Endothelial cell of umbilical vein (primary cell): Measurements from ENCODE around the gene APCDD1L.
A peak's percentile ranks its signal among the peaks of the same experiment; 100 is the strongest.

Source experiments
- CTCF ChIP-seq, 2 donors: IDR thresholded peaks; 1 replicate in 1 of 2; 2 replicates in 1 of 2; pipeline ENCODE4 v1.5.1; 2011; ENCODE audit warnings: low read length in 2 of 2, mild to moderate bottlenecking in 2 of 2, moderate library complexity in 2 of 2, control low read depth in 1 of 2, inconsistent platforms in 1 of 2, low read depth in 1 of 2; ENCODE audit not compliant: insufficient read depth in 1 of 2; ENCODE audit errors: extremely low read depth in 1 of 2
- EZH2 ChIP-seq: IDR thresholded peaks from 2 replicates; pipeline ENCODE4 v1.6.1; 2012; ENCODE audit warnings: borderline replicate concordance, low read depth, mild to moderate bottlenecking, moderate library complexity, low read length, inconsistent platforms; ENCODE audit not compliant: severe bottlenecking
- GATA2 ChIP-seq: IDR thresholded peaks from 2 replicates; pipeline ENCODE4 v1.7.0; 2011; ENCODE audit warnings: low read depth, mild to moderate bottlenecking, moderate library complexity, mixed read lengths, low read length; ENCODE audit not compliant: insufficient read length, insufficient read depth
- JUN ChIP-seq: IDR thresholded peaks from 2 replicates; pipeline ENCODE4 v1.6.1; 2011; ENCODE audit warnings: borderline replicate concordance, low read depth; ENCODE audit not compliant: insufficient read length, insufficient read depth
- POLR2A ChIP-seq: IDR thresholded peaks from 2 replicates; pipeline ENCODE4 v1.6.1; 2012; ENCODE audit warnings: low read depth, mild to moderate bottlenecking, control low read depth, low read length
- POLR2AphosphoS5 ChIP-seq: IDR thresholded peaks from 2 replicates; pipeline ENCODE4 v1.6.1; 2012; ENCODE audit warnings: low read depth, mild to moderate bottlenecking, control low read depth, low read length, moderate library complexity; ENCODE audit not compliant: insufficient read depth

GRCh38 chr20:58550275-58551059 lies 35.3 kb upstream of the APCDD1L start:
- TF ChIP-seq CTCF (IDR thresholded peaks at IDR 0.05; ENCODE audit: extremely low read depth in 1 of 2, insufficient read depth in 1 of 2, low read depth in 1 of 2, low read length in 2 of 2) (no peak), POLR2A (no peak), POLR2AphosphoS5 (peak; percentile 54), EZH2 (no peak), GATA2 (peak; percentile 91), JUN (no peak)
